22Rv1 (cell line): ENCODE measurements around the gene GSTK1.

Source experiments
- CTCF ChIP-seq: fragments of 450-650 bp; IDR thresholded peaks from 2 replicates; pipeline ENCODE4 v1.5.1; 2017; ENCODE audit warnings: mild to moderate bottlenecking
- ZFX ChIP-seq: fragments of 450-650 bp; IDR thresholded peaks from 2 replicates; pipeline ENCODE4 v1.6.1; 2017; ENCODE audit warnings: antibody characterized with exemption, borderline replicate concordance

- TF ChIP-seq CTCF (no peak), ZFX (no peak)
Measured at GRCh38 chr7:143256932-143257331, 6.3 kb upstream of the GSTK1 start.
